Skeletal muscle tissue (tissue), 5 donors: ENCODE results near the gene OPN5. TPM values are rescaled to one million over a fixed set of nuclear protein-coding genes. Genes with fewer than 3 reads are reported as not detected.

ENCODE experiments used
- H3K27ac ChIP-seq: one replicate; pipeline ENCODE4 v1.7.0; 2013; ENCODE audit warnings: mild to moderate bottlenecking, low read depth, low read length, inconsistent platforms
- H3K27me3 ChIP-seq, 3 donors: one replicate each; pipeline ENCODE4 v1.7.0; 2013; ENCODE audit warnings: low read length in 3 of 3; ENCODE audit not compliant: control insufficient read depth in 3 of 3, insufficient read depth in 3 of 3
- H3K36me3 ChIP-seq, 3 donors: one replicate each; pipeline ENCODE4 v1.7.0; 2013; ENCODE audit warnings: low read length in 3 of 3; ENCODE audit not compliant: control insufficient read depth in 3 of 3, insufficient read depth in 3 of 3
- H3K4me1 ChIP-seq, 3 donors: one replicate each; pipeline ENCODE4 v1.7.0; 2013; ENCODE audit warnings: low read length in 3 of 3, mild to moderate bottlenecking in 3 of 3; ENCODE audit not compliant: control insufficient read depth in 3 of 3, insufficient read depth in 3 of 3
- H3K4me3 ChIP-seq, 3 donors: one replicate each; pipeline ENCODE4 v1.7.0; 2013; ENCODE audit warnings: low read length in 3 of 3
- H3K9ac ChIP-seq, 3 donors: one replicate each; pipeline ENCODE4 v1.7.0; 2013; ENCODE audit warnings: low read length in 3 of 3, mild to moderate bottlenecking in 3 of 3, moderate library complexity in 2 of 3, low read depth in 1 of 3
- H3K9me3 ChIP-seq, 3 donors: one replicate each; pipeline ENCODE4 v1.7.0; 2013; ENCODE audit warnings: low read length in 3 of 3; ENCODE audit not compliant: control insufficient read depth in 3 of 3
- small RNA-seq: library from RNA; depleted of rRNA; stranded (forward); fragments of <200 nt; gene quantifications from one replicate; pipeline ENCODE3, GENCODE V24; 2014
- total RNA-seq: library from RNA; depleted of rRNA; stranded (reverse); fragments of >200 nt; gene quantifications from one replicate; pipeline ENCODE4 v1.2.3, GENCODE V29; 2014
- donor health status: Osteomylitis.

The OPN5 gene
- total RNA-seq, 1 donor from 2014 or later = not detected

- Histone ChIP-seq H3K4me3 (no peak overlapping the region), H3K27me3 (no peaks in the 10 kb centered on the region), H3K27ac (no peak overlapping the region), H3K4me1 (no peaks in the 10 kb centered on the region), H3K9me3 (no peaks in the 10 kb centered on the region), H3K9ac (no peak overlapping the region), H3K36me3 (no peaks in the 10 kb centered on the region)
Observed at GRCh38 chr6:47851091-47851490, 69.3 kb downstream of the OPN5 start.

- H3K27ac ChIP-seq = no peak overlapping the region
- H3K4me1 ChIP-seq = no peaks in the 10 kb centered on the region
Observed at GRCh38 chr6:47852727-47853126, 70.9 kb downstream of the OPN5 start.

GRCh38 chr6:47853766-47854165 is 71.9 kb downstream of the OPN5 start:
- H3K27ac ChIP-seq = no peak overlapping the region
- no peaks in the 10 kb centered on the region for H3K9me3 ChIP-seq
- H3K9ac ChIP-seq = no peak overlapping the region
- no peaks in the 10 kb centered on the region for H3K4me1 ChIP-seq
- H3K27me3 ChIP-seq = no peaks in the 10 kb centered on the region
- no peak overlapping the region for H3K4me3 ChIP-seq
- H3K36me3 ChIP-seq = no peaks in the 10 kb centered on the region

More at GRCh38 chr6:47852727-47853126, 70.9 kb downstream of the OPN5 start:
- H3K9me3 ChIP-seq = no peaks in the 10 kb centered on the region
- no peaks in the 10 kb centered on the region for H3K27me3 ChIP-seq
- H3K4me3 ChIP-seq = no peak overlapping the region
- H3K9ac ChIP-seq = no peak overlapping the region
- H3K36me3 ChIP-seq = no peaks in the 10 kb centered on the region

GRCh38 chr6:47854971-47855370 is 73.1 kb downstream of the OPN5 start:
- Histone ChIP-seq H3K27me3 (no peaks in the 10 kb centered on the region), H3K4me1 (no peaks in the 10 kb centered on the region), H3K4me3 (no peak overlapping the region), H3K27ac (no peak overlapping the region), H3K36me3 (no peaks in the 10 kb centered on the region), H3K9me3 (no peaks in the 10 kb centered on the region), H3K9ac (no peak overlapping the region)

- H3K36me3 ChIP-seq = no peaks in the 10 kb centered on the region
- no peak overlapping the region for H3K27ac ChIP-seq
- no peak overlapping the region for H3K9ac ChIP-seq
- no peaks in the 10 kb centered on the region for H3K4me1 ChIP-seq
- no peaks in the 10 kb centered on the region for H3K27me3 ChIP-seq
- H3K9me3 ChIP-seq = no peaks in the 10 kb centered on the region
- no peak overlapping the region for H3K4me3 ChIP-seq
Observed at GRCh38 chr6:47859175-47859574, 77.3 kb downstream of the OPN5 start.

- Histone ChIP-seq H3K9ac (no peak overlapping the region), H3K4me3 (no peak overlapping the region), H3K27me3 (no peaks in the 10 kb centered on the region), H3K9me3 (no peaks in the 10 kb centered on the region), H3K36me3 (no peaks in the 10 kb centered on the region), H3K4me1 (no peaks in the 10 kb centered on the region), H3K27ac (no peak overlapping the region)
Observed at GRCh38 chr6:47862731-47863130, 80.9 kb downstream of the OPN5 start.

- no peak overlapping the region for H3K27ac ChIP-seq
- no peaks in the 10 kb centered on the region for H3K4me1 ChIP-seq
- H3K9ac ChIP-seq = no peak overlapping the region
- no peak overlapping the region for H3K4me3 ChIP-seq
- H3K36me3 ChIP-seq = no peaks in the 10 kb centered on the region
- H3K27me3 ChIP-seq = no peaks in the 10 kb centered on the region
- H3K9me3 ChIP-seq = no peaks in the 10 kb centered on the region
Observed at GRCh38 chr6:47865206-47865605, 83.4 kb downstream of the OPN5 start.

- H3K27ac ChIP-seq = no peak overlapping the region
- no peak overlapping the region for H3K4me3 ChIP-seq
- H3K36me3 ChIP-seq = no peaks in the 10 kb centered on the region
- no peak overlapping the region for H3K9ac ChIP-seq
- no peaks in the 10 kb centered on the region for H3K4me1 ChIP-seq
- H3K27me3 ChIP-seq = no peaks in the 10 kb centered on the region
- H3K9me3 ChIP-seq = no peaks in the 10 kb centered on the region
Observed at GRCh38 chr6:47875593-47875992, 93.8 kb downstream of the OPN5 start.

Small RNA genes lying within 50 kb of the gene (small RNA-seq; reads per million reads assigned to genes)
- not detected for gene RNU1-105P

Other genes starting within 250 kb of the OPN5 start
- not detected for gene ADGRF4, start 83.5 kb upstream of the OPN5 start, total RNA-seq